HFF-Myc (cell line): Measurements from ENCODE around the gene PELI2.

Experiments
- DNase-seq: peaks from one replicate; pipeline ENCODE4 v3.0.0-alpha.2; 2011; ENCODE audit warnings: low read depth; ENCODE audit errors: extremely low read depth
- H3K4me3 ChIP-seq: replicated peaks from 2 replicates; pipeline ENCODE4 v1.5.1; 2011; ENCODE audit warnings: low read depth, mild to moderate bottlenecking, control low read depth, low read length
- TF ChIP-seq, protein P1 (sequence below): IDR thresholded peaks from 2 replicates; pipeline ENCODE4 v1.5.1; 2012; ENCODE audit warnings: mild to moderate bottlenecking, low read depth, low read length, control low read depth; ENCODE audit errors: missing control alignments

The PELI2 gene

DNA sequence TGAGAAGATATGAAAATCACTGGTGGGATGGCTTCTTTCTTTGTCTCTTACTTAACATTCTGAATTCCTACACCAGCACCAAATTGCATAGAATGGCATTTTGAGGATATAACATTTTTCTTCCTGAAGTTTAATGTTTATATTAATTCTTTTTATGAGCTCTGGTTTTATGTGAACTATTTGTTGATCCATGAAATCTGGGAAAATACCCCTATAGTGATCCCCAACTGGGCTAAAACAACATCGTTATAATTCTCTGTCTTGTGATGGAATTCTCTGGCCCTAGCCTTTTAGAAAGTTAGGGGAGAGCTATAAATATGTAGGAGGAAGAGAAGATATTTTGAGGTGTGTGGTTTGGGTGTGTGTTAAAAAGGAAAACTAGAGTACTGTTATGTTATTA is 29.2 kb downstream of the PELI2 start:
- no peak for DNase-seq
- TF ChIP-seq, protein P1, sequence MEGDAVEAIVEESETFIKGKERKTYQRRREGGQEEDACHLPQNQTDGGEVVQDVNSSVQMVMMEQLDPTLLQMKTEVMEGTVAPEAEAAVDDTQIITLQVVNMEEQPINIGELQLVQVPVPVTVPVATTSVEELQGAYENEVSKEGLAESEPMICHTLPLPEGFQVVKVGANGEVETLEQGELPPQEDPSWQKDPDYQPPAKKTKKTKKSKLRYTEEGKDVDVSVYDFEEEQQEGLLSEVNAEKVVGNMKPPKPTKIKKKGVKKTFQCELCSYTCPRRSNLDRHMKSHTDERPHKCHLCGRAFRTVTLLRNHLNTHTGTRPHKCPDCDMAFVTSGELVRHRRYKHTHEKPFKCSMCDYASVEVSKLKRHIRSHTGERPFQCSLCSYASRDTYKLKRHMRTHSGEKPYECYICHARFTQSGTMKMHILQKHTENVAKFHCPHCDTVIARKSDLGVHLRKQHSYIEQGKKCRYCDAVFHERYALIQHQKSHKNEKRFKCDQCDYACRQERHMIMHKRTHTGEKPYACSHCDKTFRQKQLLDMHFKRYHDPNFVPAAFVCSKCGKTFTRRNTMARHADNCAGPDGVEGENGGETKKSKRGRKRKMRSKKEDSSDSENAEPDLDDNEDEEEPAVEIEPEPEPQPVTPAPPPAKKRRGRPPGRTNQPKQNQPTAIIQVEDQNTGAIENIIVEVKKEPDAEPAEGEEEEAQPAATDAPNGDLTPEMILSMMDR = no peak
- no peak overlapping the region for H3K4me3 ChIP-seq

DNA sequence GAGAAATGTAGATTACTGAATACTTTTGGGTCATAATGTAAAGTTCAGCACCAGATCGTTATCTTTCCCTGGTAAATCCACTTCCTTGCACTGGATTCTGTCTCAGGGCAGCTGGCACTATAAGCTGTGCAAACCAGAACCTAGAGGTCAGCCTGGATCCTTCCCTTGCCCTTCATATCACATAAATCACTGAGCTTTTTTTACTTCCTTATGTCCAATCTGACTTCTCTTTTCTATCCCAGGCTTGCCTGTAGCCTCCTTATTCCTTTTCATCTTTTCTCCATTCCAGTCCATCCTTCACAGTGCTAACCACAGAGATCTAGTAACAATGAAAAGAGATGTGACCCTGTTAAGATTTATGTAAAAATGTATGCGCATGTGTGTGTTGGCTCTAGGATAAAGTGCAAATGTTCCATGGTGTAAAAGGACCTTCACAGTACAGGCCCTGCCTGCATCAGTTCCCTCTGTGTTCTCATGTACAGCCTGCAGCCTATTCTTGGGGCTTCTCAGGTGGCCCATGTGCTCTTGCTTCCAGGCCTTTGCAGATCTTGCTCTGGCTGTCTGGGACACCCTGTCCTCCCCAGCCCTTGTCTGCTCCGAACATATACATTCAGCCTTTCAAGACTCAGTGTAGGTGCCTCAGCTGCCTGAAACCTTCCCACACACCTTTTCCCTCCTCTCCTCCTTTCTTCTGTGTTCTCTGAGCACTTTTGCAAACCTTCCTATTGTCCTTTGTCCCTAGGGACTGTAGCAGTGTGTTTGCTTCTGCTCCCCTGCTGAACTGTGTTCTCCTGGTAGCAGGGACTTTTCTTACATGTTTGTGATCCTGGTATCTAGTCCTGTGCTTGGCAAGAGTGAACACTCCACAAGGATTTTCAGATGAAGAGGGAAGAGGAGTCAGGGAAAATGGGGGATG is 30.0 kb downstream of the PELI2 start:
- TF ChIP-seq, protein P1 = no peak
- DNase-seq = no peak
- H3K4me3 ChIP-seq = no peak overlapping the region

DNA sequence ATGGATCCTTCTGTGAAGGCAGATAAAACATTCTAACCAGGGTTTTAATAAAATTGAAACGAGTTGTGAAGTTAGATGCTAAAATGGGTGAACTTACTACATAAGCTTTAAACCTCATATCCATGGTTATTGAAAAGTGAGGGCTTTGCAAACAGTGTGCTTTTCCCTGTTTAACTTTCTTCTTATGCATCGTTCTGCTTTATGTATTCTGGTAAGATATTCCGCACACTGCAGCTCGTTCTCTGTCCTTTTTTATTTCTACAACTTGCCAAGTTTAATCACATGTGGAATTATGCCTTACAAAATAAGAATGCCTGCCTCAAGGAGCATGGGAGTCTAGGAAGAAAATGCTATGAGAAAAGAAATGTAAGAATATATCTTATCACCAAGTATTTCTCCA is 30.9 kb downstream of the PELI2 start:
- H3K4me3 ChIP-seq = no peak overlapping the region
- TF ChIP-seq, protein P1 = no peak
- DNase-seq = no peak

DNA sequence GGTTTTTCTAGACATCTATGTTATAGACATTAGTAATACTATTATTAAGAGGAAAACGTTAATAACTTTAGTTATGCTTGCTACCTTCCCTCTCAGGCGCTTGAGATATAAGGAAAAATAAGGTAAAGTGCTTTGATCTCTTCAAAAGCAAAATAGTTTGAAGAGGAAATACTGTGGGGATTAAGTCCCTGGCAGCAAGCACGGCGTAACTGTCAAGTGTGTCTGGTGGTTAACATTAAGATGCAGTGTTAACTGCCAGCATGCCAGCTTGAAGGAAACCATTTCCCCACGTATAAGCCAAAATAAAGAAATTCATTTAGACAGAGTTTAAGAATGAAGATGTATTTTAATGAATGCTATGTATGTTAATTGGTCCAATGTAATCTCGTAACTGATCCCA is 31.8 kb downstream of the PELI2 start:
- TF ChIP-seq, protein P1 = no peak
- no peak for DNase-seq
- H3K4me3 ChIP-seq = no peak overlapping the region

DNA sequence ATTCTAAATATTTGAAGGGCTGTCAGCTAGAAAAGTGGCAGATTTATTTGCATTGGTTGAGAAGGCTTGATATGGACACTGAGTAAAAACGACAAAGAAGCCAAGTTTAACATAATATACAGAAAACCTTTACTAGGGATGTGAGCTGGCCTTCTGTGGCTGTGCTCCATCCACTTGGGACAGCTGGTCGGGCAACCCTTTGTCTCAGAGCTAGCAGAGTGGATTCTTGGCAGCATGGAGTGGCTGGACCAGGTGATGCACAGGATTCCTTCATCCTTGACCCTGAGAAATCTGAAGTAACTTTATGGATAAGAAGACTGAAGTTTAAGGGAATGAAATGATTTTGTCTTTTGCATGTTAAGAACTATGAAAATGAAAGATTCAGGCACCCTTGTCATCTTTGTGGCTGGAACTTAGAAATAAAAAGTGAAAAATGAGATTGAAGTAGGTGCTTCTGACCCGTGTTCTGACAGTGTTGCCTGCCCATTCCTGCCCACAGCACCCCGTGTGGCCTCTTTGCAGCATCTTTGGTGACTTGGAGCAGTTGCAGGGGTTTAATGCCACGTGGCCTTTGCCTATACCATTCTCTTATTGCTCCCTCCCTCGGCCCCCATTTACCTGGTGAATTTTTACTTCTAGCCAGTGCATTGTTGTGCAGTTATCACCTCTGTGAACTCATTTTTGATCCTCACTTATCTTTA is 32.6 kb downstream of the PELI2 start:
- DNase-seq = no peak
- H3K4me3 ChIP-seq = no peak overlapping the region
- TF ChIP-seq, protein P1 = no peak

DNA sequence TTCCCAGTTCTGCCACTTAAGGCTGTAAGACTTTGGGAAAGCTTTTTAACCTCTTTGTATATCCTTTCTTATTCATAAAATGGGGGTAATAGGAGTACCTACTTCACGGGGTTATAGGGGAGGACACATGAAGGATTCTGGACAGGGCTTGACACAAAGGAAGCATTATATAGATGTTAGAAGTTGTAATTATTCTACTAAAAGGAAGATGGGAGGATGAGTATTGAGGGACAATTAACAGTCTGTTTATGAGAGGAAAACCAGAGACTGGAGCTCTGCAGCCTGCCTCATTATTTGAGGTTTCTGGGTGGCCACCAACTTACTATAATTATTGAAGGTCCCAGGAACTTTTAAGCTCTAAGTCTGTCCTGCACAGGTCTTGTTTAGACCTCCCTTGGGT is 34.0 kb downstream of the PELI2 start:
- DNase-seq = no peak
- TF ChIP-seq, protein P1 = no peak
- no peak overlapping the region for H3K4me3 ChIP-seq
